Thyroid gland (tissue), 4 donors: Measurements from ENCODE around the gene ARNT2.

ENCODE experiments used
- POLR2A ChIP-seq, 2 donors: fragments of 450-650 bp; IDR thresholded peaks; one replicate each; pipeline ENCODE4 v1.6.1; 2017; ENCODE audit warnings: antibody characterized with exemption in 2 of 2, mild to moderate bottlenecking in 2 of 2, moderate library complexity in 1 of 2
- TF ChIP-seq, protein P1 (sequence below), 6 experiments: fragments of 200-600 bp in 3 of 6; fragments of 450-650 bp in 3 of 6; sonication (generic) in 3 of 6; IDR thresholded peaks; one replicate each; pipeline ENCODE4 v1.5.1; 2016 to 2019; ENCODE audit warnings: antibody characterized with exemption in 6 of 6, mild to moderate bottlenecking in 2 of 6, inconsistent platforms in 1 of 6, moderate library complexity in 1 of 6

DNA sequence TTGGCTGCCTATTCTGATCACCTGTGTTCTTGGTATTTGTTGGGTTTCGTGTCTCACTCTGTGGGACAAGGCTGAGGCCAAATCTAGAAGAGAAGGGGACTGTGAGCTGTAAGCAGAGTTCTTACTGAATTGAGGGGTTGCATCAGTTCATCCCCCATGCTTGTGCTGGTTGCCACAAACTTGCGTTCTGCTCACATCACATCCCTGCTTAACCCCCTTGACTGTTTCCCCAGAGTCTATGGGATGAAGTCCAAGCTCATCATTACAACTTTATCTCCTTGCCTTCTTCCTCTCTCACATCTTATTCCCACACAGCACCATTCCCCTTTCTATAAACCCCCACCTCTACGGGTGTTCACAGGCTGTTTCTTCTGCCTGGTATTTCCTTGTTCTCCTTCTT lies 147.2 kb downstream of the ARNT2 start:
- TF ChIP-seq, protein P1, sequence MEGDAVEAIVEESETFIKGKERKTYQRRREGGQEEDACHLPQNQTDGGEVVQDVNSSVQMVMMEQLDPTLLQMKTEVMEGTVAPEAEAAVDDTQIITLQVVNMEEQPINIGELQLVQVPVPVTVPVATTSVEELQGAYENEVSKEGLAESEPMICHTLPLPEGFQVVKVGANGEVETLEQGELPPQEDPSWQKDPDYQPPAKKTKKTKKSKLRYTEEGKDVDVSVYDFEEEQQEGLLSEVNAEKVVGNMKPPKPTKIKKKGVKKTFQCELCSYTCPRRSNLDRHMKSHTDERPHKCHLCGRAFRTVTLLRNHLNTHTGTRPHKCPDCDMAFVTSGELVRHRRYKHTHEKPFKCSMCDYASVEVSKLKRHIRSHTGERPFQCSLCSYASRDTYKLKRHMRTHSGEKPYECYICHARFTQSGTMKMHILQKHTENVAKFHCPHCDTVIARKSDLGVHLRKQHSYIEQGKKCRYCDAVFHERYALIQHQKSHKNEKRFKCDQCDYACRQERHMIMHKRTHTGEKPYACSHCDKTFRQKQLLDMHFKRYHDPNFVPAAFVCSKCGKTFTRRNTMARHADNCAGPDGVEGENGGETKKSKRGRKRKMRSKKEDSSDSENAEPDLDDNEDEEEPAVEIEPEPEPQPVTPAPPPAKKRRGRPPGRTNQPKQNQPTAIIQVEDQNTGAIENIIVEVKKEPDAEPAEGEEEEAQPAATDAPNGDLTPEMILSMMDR (IDR thresholded peaks at IDR 0.05): no peak
- no peak for TF ChIP-seq POLR2A (IDR thresholded peaks at IDR 0.05)
